Peyer's patch (tissue), 4 donors: ENCODE results near the gene IFITM2. TPM values are rescaled to one million over a fixed set of nuclear protein-coding genes. Genes with fewer than 3 reads are reported as not detected.
A peak's percentile ranks its signal among the peaks of the same experiment; 100 is the strongest.
"Not testable (repeated sequence)": the region's sequence is repeated elsewhere in the genome, so short reads cannot be mapped to it uniquely, and the experiment has no call there.

ENCODE experiments used
- DNase-seq, 3 donors: peaks; one replicate each; pipeline ENCODE4 v3.0.0-alpha.2; 2017 to 2019
- H3K27ac ChIP-seq, 4 donors: fragments of 200-600 bp; sonication (generic); one replicate each; pipeline ENCODE4 v1.5.1; 2016 to 2019
- H3K27me3 ChIP-seq, 2 donors: fragments of 200-600 bp; sonication (generic); one replicate each; pipeline ENCODE4 v1.5.1; 2019
- H3K36me3 ChIP-seq, 3 donors: fragments of 200-600 bp; sonication (generic); one replicate each; pipeline ENCODE4 v1.5.1; 2016 to 2019
- H3K4me1 ChIP-seq, 4 donors: fragments of 200-600 bp; sonication (generic); one replicate each; pipeline ENCODE4 v1.5.1; 2016 to 2019
- H3K4me3 ChIP-seq, 4 donors: fragments of 200-600 bp; sonication (generic); 1 replicate in 3 of 4; 2 replicates in 1 of 4; pipeline ENCODE4 v1.5.1; 2016 to 2019; ENCODE audit warnings: mild to moderate bottlenecking in 1 of 4
- H3K9me3 ChIP-seq, 4 donors: fragments of 200-600 bp; sonication (generic); one replicate each; pipeline ENCODE4 v1.5.1; 2016 to 2019; ENCODE audit warnings: mild to moderate bottlenecking in 1 of 4
- CTCF ChIP-seq, 6 experiments: fragments of 450-650 bp in 4 of 6; fragments of 200-600 bp in 2 of 6; sonication (generic) in 1 of 6; IDR thresholded peaks; one replicate each; pipeline ENCODE4 v1.5.1; 2017 to 2019; ENCODE audit warnings: antibody characterized with exemption in 6 of 6, mild to moderate bottlenecking in 3 of 6, moderate library complexity in 1 of 6
- POLR2A ChIP-seq, 2 donors: fragments of 450-650 bp; IDR thresholded peaks; one replicate each; pipeline ENCODE4 v1.5.1; 2017; ENCODE audit warnings: antibody characterized with exemption in 2 of 2, mild to moderate bottlenecking in 2 of 2, moderate library complexity in 2 of 2
- total RNA-seq, 4 donors: library from RNA; depleted of rRNA; stranded (reverse); fragments of >200 nt; gene quantifications; one replicate each; pipeline ENCODE4 v1.1.0, GENCODE V29; 2016

The IFITM2 gene
- total RNA-seq, 4 donors from 2014 or later: 15.6 to 98.2 (median 46.0) TPM

DNA sequence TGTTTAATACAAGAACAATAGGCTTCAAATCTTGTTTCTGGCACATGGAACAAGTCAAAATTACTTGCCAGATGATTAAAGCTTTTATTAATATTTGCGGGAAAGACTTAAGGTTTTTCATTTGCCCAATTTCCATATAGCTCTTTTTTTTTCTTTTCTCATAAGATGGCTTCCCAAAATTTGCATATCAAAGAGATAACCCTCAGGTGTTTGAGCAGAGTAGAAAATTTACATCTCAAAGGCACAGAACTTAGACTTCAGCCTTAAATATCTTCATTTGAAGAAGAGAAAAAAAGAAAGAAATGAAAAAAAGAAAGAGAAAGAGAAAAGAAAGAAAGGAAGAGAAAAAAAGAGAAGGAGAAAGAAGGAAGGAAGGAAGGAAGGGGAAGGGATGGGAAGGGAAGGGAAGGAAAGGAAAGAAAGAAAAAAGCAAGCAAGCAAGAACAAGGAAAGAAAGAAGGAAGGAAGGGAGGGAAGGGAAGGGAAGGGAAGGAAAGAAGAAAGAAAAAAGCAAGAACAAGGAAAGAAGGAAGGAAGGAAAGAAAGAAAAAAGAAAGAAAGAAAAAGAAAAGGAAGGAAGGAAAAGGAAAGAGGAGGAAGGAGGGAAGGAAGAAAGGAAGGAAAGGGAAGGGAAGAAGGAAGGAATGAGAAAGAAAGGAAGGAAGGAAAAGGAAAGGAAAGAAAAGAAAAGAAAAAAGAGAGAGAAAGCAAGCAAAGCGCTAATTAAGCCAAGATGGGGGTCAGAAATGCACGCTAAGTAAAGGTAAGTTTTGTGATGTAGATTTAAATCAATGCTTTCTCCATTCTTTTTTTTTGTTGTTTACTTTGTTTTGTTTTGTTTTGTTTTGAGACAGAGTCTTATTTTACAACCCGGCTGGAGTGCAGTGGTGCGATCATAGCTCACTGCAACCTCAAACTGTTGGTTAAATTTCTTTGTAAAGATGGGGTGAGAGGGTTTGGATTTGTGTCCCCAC lies 33.2 kb downstream of the IFITM2 start:
- DNase-seq: no peak
- Histone ChIP-seq H3K36me3 (no peaks in the 10 kb centered on the region), H3K27me3 (no peaks in the 10 kb centered on the region), H3K4me1 (peaks cover 0 to 8% (median 6%) of the 10 kb centered on the region in 4 donors), H3K4me3 (no peak overlapping the region), H3K27ac (no peak overlapping the region), H3K9me3 (no peaks in the 10 kb centered on the region)
- TF ChIP-seq POLR2A (IDR thresholded peaks at IDR 0.05) (no peak), CTCF (IDR thresholded peaks at IDR 0.05) (no peak)

DNA sequence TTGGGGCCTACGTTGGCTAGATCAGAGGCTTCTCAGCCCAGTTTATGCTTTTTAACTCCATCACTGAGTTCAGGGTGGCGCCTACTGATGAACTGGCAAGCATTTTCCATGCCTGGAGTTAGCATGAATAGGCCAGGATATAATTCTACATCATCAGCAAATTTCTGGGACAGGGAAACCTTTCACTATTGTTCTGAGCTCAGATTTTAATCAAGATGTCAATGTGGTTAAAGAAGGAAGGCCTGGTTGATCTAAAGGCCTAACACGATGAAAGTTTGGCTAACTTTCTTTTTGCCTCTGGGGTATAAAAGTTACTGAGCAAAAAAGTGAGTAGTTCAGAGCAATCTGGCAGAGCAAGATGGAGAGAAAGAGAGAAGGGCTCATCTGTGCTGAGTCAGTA lies 34.7 kb downstream of the IFITM2 start:
- Histone ChIP-seq H3K9me3 (no peaks in the 10 kb centered on the region), H3K4me3 (no peak overlapping the region), H3K27me3 (no peaks in the 10 kb centered on the region), H3K27ac (no peak overlapping the region), H3K4me1 (no peaks in the 10 kb centered on the region), H3K36me3 (no peaks in the 10 kb centered on the region)
- TF ChIP-seq CTCF (IDR thresholded peaks at IDR 0.05) (no peak), POLR2A (IDR thresholded peaks at IDR 0.05) (no peak)
- no peak for DNase-seq

DNA sequence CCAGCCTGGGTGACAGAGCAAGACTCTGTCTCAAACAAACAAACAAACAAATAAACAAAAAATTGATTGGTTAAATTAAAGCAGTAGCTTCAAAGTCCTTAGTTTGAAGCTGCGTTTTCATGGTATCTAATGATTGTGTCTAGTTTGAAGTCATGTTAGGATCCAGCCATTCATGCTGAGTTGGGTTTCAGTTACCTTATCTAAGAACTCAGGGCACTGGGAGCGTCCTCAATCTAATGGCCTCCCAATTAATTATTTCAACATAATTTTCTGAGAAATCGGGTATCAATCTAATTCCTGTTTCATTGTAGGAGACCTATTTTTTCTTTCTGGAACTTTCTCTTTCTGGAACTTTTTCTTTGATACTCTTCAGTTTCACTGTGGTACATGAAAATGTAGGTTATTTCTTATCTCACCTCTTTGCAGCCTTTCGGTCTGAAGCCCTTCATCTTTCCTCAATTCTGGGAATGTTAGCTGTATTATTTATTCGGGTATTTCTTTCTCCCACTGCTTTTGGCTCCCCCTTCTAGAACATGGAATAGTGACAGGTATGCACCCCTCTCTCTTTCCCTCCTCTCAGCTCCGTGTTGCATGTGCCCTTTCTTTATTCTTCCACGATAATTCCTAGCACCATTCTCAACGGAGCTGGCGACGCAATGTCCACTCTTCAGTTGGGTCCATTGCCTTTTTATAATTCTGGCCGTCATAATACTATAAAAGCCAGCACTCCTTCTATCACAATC lies 37.4 kb downstream of the IFITM2 start:
- no peaks in the 10 kb centered on the region for H3K4me1 ChIP-seq
- no peak for DNase-seq
- TF ChIP-seq POLR2A (IDR thresholded peaks at IDR 0.05) (no peak), CTCF (IDR thresholded peaks at IDR 0.05) (no peak)

DNA sequence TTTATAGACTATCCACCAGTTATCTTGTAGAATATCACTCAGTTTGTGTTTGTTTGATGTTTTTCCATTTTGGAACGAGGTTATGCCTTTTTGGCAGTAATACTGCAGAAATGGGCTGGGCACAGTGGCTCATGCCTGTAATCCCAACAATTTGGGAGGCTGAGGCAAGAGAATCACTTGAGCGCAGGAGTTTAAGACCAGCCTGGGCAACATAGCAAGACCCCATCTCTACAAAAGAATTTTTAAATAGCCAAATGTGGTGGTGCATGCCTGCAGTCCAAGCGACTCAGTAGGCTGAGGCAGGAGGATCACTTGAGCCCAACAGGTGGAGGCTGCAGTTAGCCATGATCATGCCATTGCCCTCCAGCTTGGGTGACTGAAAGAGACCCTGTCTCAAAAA lies 38.9 kb downstream of the IFITM2 start:
- DNase-seq: no peak
- no peaks in the 10 kb centered on the region for H3K36me3 ChIP-seq
- H3K4me3 ChIP-seq: no peak overlapping the region
- no peaks in the 10 kb centered on the region for H3K27me3 ChIP-seq
- H3K4me1 ChIP-seq: peaks cover 0 to 9% (median 0%) of the 10 kb centered on the region in 4 donors
- TF ChIP-seq CTCF (IDR thresholded peaks at IDR 0.05) (no peak), POLR2A (IDR thresholded peaks at IDR 0.05) (no peak)
- no peaks in the 10 kb centered on the region for H3K9me3 ChIP-seq
- H3K27ac ChIP-seq: no peak overlapping the region

More for the DNA sequence above, 37.4 kb downstream of the IFITM2 start:
- H3K27ac ChIP-seq: no peak overlapping the region
- H3K36me3 ChIP-seq: no peaks in the 10 kb centered on the region
- H3K4me3 ChIP-seq: no peak overlapping the region
- H3K9me3 ChIP-seq: no peaks in the 10 kb centered on the region
- no peaks in the 10 kb centered on the region for H3K27me3 ChIP-seq

DNA sequence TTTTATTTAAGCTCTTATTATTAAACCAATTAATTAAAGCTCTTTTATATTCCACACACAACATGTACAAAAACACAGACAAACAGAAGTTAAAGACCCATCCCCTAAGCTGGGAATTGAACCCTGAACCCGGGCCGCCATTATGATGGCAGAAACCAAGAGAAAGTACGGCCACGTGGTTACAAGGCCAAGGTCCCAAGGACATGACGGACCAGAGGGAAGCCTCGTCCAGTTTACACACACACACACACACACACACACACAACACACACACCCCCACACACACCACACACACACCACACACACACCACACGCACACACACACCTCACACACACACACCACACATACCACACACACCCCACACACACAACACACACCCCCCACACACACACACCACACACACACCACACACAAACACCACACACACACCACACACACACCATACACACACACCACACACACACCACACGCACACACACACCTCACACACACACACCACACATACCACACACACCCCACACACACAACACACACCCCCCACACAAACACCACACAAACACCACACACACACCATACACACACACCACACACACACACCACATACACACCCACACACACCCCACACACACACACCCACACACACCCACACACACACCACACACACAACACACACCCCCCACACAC lies 41.8 kb downstream of the IFITM2 start:
- H3K27me3 ChIP-seq, H3K36me3 ChIP-seq, DNase-seq, H3K9me3 ChIP-seq, H3K27ac ChIP-seq, H3K4me3 ChIP-seq: not testable (repeated sequence)
- peaks cover 0 to 14% (median 6%) of the 10 kb centered on the region in 4 donors for H3K4me1 ChIP-seq

DNA sequence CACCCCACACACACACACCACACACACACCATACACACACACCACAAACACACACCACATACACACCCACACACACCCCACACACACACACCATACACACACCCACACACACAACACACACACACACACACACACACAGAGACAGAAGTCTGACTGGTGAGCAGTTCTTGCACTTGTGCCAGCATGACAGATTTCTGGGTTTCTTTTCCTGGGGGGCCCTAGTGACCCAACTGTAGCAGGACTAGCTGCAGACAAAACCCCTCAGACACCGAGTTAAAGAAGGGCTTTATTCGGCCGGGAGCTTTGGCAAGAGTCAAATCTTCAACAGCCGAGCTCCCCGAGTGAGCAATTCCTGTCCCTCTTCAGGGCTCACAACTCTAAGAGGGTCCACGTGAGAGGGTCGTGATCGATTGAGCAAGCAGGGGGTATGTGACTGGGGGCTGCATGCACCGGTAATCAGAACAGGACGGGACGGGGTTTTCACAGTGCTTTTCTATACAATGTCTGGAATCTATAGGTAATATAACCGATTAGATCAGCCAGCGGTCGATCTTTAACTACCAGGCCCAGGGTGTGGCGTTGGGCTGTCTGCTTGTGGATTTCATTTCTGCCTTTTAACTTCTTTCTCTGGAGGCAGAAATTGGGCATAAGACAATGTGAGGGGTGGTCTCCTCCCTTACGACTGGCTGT lies 42.6 kb downstream of the IFITM2 start:
- peak in 1 of 3 donors; percentile 46 for DNase-seq
- peak overlapping the region in 1 of 4 donors; percentile 21 for H3K27ac ChIP-seq
- H3K9me3 ChIP-seq, H3K4me3 ChIP-seq, H3K27me3 ChIP-seq, H3K36me3 ChIP-seq: not testable (repeated sequence)
- peaks cover 0 to 16% (median 7%) of the 10 kb centered on the region in 4 donors for H3K4me1 ChIP-seq
